ENCODE measurements around the gene TCHH.

- TF ChIP-seq CTCF (IDR thresholded peaks at IDR 0.05) (no peak), POLR2A (IDR thresholded peaks at IDR 0.05) (no peak)
These were observed 30.5 kb upstream of the TCHH start for GRCh38 chr1:152145769-152146168.

All from Peyer's patch (tissue), 4 donors.